ENCODE data around the gene PNPLA8. TPM values are rescaled to one million over a fixed set of nuclear protein-coding genes. Genes with fewer than 3 reads are reported as not detected.

The PNPLA8 gene
- total RNA-seq, 2 donors from 2014 or later, result 14.1 to 28.8 TPM

GRCh38 chr7:108425714-108426275 is 100.1 kb downstream of the PNPLA8 start:
- Histone ChIP-seq H3K4me1 (no peaks in the 10 kb centered on the region), H3K9ac (ENCODE audit: low read depth in 2 of 2, low read length in 2 of 2) (no peak overlapping the region), H3K36me3 (no peaks in the 10 kb centered on the region), H3K4me3 (no peak overlapping the region), H3K27ac (no peak overlapping the region), H3K9me3 (no peaks in the 10 kb centered on the region), H3K27me3 (no peaks in the 10 kb centered on the region)
- no peak for TF ChIP-seq CTCF (IDR thresholded peaks at IDR 0.05)
- intact Hi-C loops (cut with DNase I), result no loop called here
- no peak for DNase-seq

- intact Hi-C loops (cut with DNase I), result no loop called here
- Histone ChIP-seq H3K4me3 (no peak overlapping the region), H3K27ac (no peak overlapping the region), H3K4me1 (no peaks in the 10 kb centered on the region), H3K9me3 (no peaks in the 10 kb centered on the region), H3K36me3 (no peaks in the 10 kb centered on the region), H3K27me3 (no peaks in the 10 kb centered on the region), H3K9ac (ENCODE audit: low read depth in 2 of 2, low read length in 2 of 2) (no peak overlapping the region)
- TF ChIP-seq CTCF (IDR thresholded peaks at IDR 0.05), result no peak
- no peak for DNase-seq
Measured at GRCh38 chr7:108424013-108424412, 101.9 kb downstream of the PNPLA8 start.

GRCh38 chr7:108423089-108423989 is 102.6 kb downstream of the PNPLA8 start:
- Histone ChIP-seq H3K27ac (no peak overlapping the region), H3K36me3 (no peaks in the 10 kb centered on the region), H3K9ac (ENCODE audit: low read depth in 2 of 2, low read length in 2 of 2) (no peak overlapping the region), H3K4me1 (no peaks in the 10 kb centered on the region), H3K4me3 (no peak overlapping the region), H3K27me3 (no peaks in the 10 kb centered on the region), H3K9me3 (no peaks in the 10 kb centered on the region)
- DNase-seq, result no peak
- intact Hi-C loops (cut with DNase I), result no loop called here
- no peak for TF ChIP-seq CTCF (IDR thresholded peaks at IDR 0.05)

DNA sequence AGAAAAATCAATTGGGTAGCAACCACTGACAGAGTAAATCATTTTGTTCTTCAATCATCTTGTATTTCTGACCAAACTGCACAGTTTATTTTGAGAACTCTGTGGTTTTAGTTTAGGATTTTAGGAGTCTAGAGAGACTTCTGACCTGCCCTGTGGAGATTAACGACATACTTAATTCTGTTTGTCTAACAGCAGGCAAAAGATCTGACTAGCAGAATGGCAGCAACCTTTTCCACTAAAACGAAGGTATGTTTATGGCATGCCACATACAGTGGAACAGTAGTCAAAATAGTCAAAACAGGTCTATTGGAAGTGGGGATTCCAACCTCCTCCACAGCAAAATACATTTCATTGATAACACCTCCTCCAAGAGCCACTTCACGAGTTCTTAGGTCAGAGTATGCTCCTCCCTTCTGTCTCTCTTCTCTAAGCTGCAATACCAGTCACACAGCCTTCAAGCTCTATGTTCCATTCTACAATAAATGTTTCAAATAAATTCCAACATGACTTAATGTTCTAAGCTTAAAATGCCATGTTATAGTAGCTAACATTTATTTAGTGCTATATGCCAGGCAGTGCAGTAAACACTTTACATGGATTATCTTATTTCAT is 104.1 kb downstream of the PNPLA8 start:
- Histone ChIP-seq H3K4me1 (no peaks in the 10 kb centered on the region), H3K27me3 (no peaks in the 10 kb centered on the region), H3K27ac (no peak overlapping the region), H3K9ac (ENCODE audit: low read depth in 2 of 2, low read length in 2 of 2) (no peak overlapping the region), H3K9me3 (no peaks in the 10 kb centered on the region), H3K4me3 (no peak overlapping the region), H3K36me3 (no peaks in the 10 kb centered on the region)
- intact Hi-C loops (cut with DNase I), result no loop called here
- TF ChIP-seq CTCF (IDR thresholded peaks at IDR 0.05), result no peak
- DNase-seq, result no peak

Other genes starting within 250 kb of the PNPLA8 start
- 1 to 10 TPM in 1 of 2 donors, under 1 TPM in 1; 0.42 to 1.1 TPM for gene NRCAM, start 69.7 kb downstream of the PNPLA8 start, total RNA-seq
- 10 to 100 TPM; 15.7 to 18.0 TPM for gene THAP5, start 43.6 kb upstream of the PNPLA8 start, total RNA-seq
- 10 to 100 TPM in 1 of 2 donors, 1 to 10 TPM in 1; 7.8 to 24.7 TPM for gene DNAJB9, start 43.7 kb upstream of the PNPLA8 start, total RNA-seq

Data from colonic mucosa (tissue), 4 donors.